DOHH2 (cell line): ENCODE data around the gene SLC16A12.

Experiments
- H3F3A ChIP-seq: fragments of 200-600 bp; sonication (generic), shearing (Covaris generic); 2 replicates; pipeline ENCODE4 v1.6.0; 2016; ENCODE audit warnings: antibody characterized with exemption, mild to moderate bottlenecking; ENCODE audit not compliant: control insufficient read depth, insufficient read depth
- H3K27ac ChIP-seq: fragments of 200-600 bp; sonication (generic); 2 replicates; pipeline ENCODE4 v1.5.1; 2014; ENCODE audit warnings: low read depth, mild to moderate bottlenecking, low read length, moderate library complexity
- H3K27me3 ChIP-seq: fragments of 200-600 bp; sonication (generic); 2 replicates; pipeline ENCODE4 v1.6.1; 2014; ENCODE audit warnings: mild to moderate bottlenecking, low read length, mixed read lengths; ENCODE audit not compliant: control insufficient read depth
- H3K36me3 ChIP-seq: fragments of 200-600 bp; sonication (generic); 2 replicates; pipeline ENCODE4 v1.6.1; 2014; ENCODE audit warnings: mild to moderate bottlenecking, low read length, moderate library complexity, mixed read lengths; ENCODE audit not compliant: control insufficient read depth
- H3K4me1 ChIP-seq: fragments of 200-600 bp; sonication (generic); 2 replicates; pipeline ENCODE4 v1.6.1; 2014; ENCODE audit warnings: mild to moderate bottlenecking, low read length, mixed read lengths; ENCODE audit not compliant: control insufficient read depth
- H3K4me2 ChIP-seq: fragments of 200-600 bp; sonication (generic); 2 replicates; pipeline ENCODE4 v1.6.0; 2014; ENCODE audit warnings: mild to moderate bottlenecking, low read length, moderate library complexity
- H3K4me3 ChIP-seq: fragments of 200-600 bp; sonication (generic); 2 replicates; pipeline ENCODE4 v1.5.1; 2014; ENCODE audit warnings: mild to moderate bottlenecking, low read length, mixed read lengths
- H3K79me2 ChIP-seq: fragments of 200-600 bp; sonication (generic); 2 replicates; pipeline ENCODE4 v1.6.1; 2014; ENCODE audit warnings: mild to moderate bottlenecking, low read length, mixed read lengths; ENCODE audit not compliant: control insufficient read depth
- H3K9me2 ChIP-seq: fragments of 200-600 bp; sonication (generic); replicated peaks from 2 replicates; pipeline ENCODE4 v1.6.1; 2014; ENCODE audit warnings: mild to moderate bottlenecking, low read length, mixed read lengths; ENCODE audit not compliant: control insufficient read depth
- H3K9me3 ChIP-seq: fragments of 200-600 bp; sonication (generic); 2 replicates; pipeline ENCODE4 v1.6.1; 2014; ENCODE audit warnings: antibody characterized with exemption, low read length, mixed read lengths; ENCODE audit not compliant: control insufficient read depth, insufficient read depth
- H4K20me1 ChIP-seq: fragments of 200-600 bp; sonication (generic); 2 replicates; pipeline ENCODE4 v1.6.0; 2014; ENCODE audit warnings: low read depth, mild to moderate bottlenecking, antibody characterized with exemption, low read length, moderate library complexity; ENCODE audit not compliant: control insufficient read depth, insufficient read depth
- EZH2phosphoT487 ChIP-seq: fragments of 200-600 bp; sonication (generic); IDR thresholded peaks from 2 replicates; pipeline ENCODE4 v1.6.1; 2017; ENCODE audit warnings: borderline replicate concordance, mild to moderate bottlenecking, antibody characterized with exemption, low read length, moderate library complexity, mixed read lengths
- TF ChIP-seq, protein P1 (sequence below): fragments of 200-600 bp; sonication (generic); IDR thresholded peaks from one replicate; pipeline ENCODE4 v1.5.1; 2014; ENCODE audit warnings: antibody characterized with exemption, mild to moderate bottlenecking, low read depth, low read length; ENCODE audit not compliant: poor library complexity, severe bottlenecking

Gene SLC16A12

DNA sequence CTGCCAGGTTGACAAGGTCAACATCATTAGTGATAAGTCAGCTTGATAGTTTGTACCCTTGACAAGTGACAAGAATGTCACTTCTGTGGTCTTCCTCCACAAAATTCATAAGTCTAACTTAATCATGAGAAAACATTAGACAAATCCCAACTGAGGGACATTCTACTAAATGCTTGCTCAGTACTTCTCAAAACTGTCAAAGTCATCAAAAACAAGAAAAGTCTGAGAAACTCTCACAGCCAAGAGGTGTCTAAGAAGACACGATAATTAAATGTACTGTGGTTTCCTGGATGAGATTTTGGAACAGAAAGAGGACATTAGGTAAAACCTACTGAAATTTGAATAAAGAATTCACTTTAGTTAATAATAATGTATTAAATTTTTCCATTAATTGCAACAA lies 29.8 kb upstream of the SLC16A12 start:
- no peaks in the 10 kb centered on the region for H3K79me2 ChIP-seq
- H3K4me2 ChIP-seq: no peak overlapping the region
- no peaks in the 10 kb centered on the region for H3K9me2 ChIP-seq
- no peak overlapping the region for H3K27ac ChIP-seq
- H3K4me1 ChIP-seq: no peaks in the 10 kb centered on the region
- no peaks in the 10 kb centered on the region for H3K9me3 ChIP-seq
- no peaks in the 10 kb centered on the region for H4K20me1 ChIP-seq
- peaks cover 11% of the 10 kb centered on the region for H3K27me3 ChIP-seq
- H3K36me3 ChIP-seq: no peaks in the 10 kb centered on the region
- no peak overlapping the region for H3K4me3 ChIP-seq
- no peaks in the 10 kb centered on the region for H3F3A ChIP-seq
- TF ChIP-seq, protein P1, sequence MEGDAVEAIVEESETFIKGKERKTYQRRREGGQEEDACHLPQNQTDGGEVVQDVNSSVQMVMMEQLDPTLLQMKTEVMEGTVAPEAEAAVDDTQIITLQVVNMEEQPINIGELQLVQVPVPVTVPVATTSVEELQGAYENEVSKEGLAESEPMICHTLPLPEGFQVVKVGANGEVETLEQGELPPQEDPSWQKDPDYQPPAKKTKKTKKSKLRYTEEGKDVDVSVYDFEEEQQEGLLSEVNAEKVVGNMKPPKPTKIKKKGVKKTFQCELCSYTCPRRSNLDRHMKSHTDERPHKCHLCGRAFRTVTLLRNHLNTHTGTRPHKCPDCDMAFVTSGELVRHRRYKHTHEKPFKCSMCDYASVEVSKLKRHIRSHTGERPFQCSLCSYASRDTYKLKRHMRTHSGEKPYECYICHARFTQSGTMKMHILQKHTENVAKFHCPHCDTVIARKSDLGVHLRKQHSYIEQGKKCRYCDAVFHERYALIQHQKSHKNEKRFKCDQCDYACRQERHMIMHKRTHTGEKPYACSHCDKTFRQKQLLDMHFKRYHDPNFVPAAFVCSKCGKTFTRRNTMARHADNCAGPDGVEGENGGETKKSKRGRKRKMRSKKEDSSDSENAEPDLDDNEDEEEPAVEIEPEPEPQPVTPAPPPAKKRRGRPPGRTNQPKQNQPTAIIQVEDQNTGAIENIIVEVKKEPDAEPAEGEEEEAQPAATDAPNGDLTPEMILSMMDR: no peak
- no peak for TF ChIP-seq EZH2phosphoT487

DNA sequence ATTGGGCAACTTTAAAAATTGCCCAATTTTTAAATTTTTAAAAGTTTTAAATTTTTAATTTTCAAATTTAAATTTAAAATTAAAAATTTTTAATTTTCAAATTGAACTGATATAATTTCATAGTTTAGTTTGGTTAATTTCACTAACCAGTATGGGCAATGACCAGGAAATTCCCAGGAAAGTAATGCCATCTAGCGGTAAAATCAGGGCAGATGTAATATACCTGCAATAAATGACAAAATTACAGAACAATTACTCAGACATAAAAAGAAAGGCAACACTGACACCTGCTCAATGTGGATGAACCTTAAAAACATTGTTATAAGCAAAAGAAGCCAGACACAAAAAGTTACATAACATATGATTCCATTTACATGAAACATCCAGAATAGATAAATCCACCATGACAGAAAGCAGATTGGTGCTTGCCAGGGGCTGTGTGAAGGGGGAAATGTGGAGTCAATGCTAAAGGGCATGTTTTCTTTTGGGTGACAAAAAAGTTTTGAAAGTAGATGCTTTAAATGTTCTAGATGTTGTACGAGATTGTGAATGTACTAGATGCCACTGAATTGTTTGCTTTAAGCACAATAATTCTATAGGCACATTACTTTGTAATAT lies 28.6 kb upstream of the SLC16A12 start:
- Histone ChIP-seq H3K4me1 (no peaks in the 10 kb centered on the region), H4K20me1 (no peaks in the 10 kb centered on the region), H3K4me3 (no peak overlapping the region), H3K9me2 (no peaks in the 10 kb centered on the region), H3K27ac (no peak overlapping the region), H3F3A (no peaks in the 10 kb centered on the region), H3K4me2 (no peak overlapping the region), H3K27me3 (peaks cover 7% of the 10 kb centered on the region), H3K79me2 (no peaks in the 10 kb centered on the region), H3K9me3 (no peaks in the 10 kb centered on the region), H3K36me3 (no peaks in the 10 kb centered on the region)
- TF ChIP-seq, protein P1: peak; percentile 60
- no peak for TF ChIP-seq EZH2phosphoT487

DNA sequence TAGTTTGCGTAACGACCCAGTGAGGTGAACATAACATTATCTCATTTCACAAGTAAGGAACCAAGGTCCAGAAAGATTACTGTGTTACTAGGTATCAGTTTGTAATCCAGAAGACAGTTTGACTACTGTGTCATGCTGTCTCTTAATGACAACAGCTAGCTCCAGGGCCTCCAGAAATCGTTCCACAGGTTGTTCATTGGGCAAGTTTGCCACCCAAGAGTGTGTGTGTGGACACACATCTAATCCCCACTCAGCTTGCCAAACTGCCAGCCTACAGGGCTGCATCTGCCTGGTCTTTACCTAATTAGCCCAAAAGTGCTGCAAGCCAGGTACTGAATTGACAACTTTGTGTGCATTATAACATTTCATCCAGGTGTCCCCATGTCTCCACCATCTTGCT lies 27.9 kb upstream of the SLC16A12 start:
- TF ChIP-seq, protein P1: no peak
- no peak for TF ChIP-seq EZH2phosphoT487
- H3K4me1 ChIP-seq: no peaks in the 10 kb centered on the region
- H3K79me2 ChIP-seq: no peaks in the 10 kb centered on the region
- H3K9me3 ChIP-seq: no peaks in the 10 kb centered on the region
- no peaks in the 10 kb centered on the region for H3F3A ChIP-seq
- no peak overlapping the region for H3K4me2 ChIP-seq
- H3K9me2 ChIP-seq: no peaks in the 10 kb centered on the region
- H3K27ac ChIP-seq: no peak overlapping the region
- no peaks in the 10 kb centered on the region for H3K36me3 ChIP-seq
- H3K27me3 ChIP-seq: peaks cover 7% of the 10 kb centered on the region
- no peak overlapping the region for H3K4me3 ChIP-seq
- H4K20me1 ChIP-seq: no peaks in the 10 kb centered on the region

DNA sequence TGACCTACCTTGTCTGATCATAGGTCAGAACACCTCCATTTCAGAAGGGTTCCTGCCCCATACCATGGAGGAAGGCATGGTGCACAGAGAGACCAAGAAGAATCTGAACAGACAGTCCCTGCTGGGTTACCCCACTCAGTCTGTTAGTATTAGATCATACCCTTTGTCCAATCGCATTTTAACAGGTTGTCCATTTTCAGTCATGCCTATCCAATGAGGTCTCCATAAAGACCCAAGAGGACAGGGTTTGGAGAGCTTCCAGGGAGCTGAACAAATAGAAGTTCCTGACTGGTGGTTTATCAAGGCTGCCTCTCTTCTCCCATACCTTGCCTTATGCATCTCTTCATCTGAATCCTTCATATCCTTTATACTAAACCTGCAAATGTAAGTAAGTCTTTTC lies 21.2 kb upstream of the SLC16A12 start:
- no peaks in the 10 kb centered on the region for H3K9me3 ChIP-seq
- H3K4me1 ChIP-seq: no peaks in the 10 kb centered on the region
- H3K27ac ChIP-seq: no peak overlapping the region
- no peaks in the 10 kb centered on the region for H3K27me3 ChIP-seq
- no peaks in the 10 kb centered on the region for H3K36me3 ChIP-seq
- H3F3A ChIP-seq: no peaks in the 10 kb centered on the region
- TF ChIP-seq EZH2phosphoT487: no peak
- TF ChIP-seq, protein P1: no peak
- no peak overlapping the region for H3K4me2 ChIP-seq
- H3K79me2 ChIP-seq: no peaks in the 10 kb centered on the region
- H4K20me1 ChIP-seq: no peaks in the 10 kb centered on the region
- no peaks in the 10 kb centered on the region for H3K9me2 ChIP-seq
- H3K4me3 ChIP-seq: no peak overlapping the region
